ENCODE results near the gene CPN2. TPM values are rescaled to one million over a fixed set of nuclear protein-coding genes. Genes with fewer than 3 reads are reported as not detected.

CPN2 gene
- total and polyA plus RNA-seq, 2 of the 13 experiments (the other 11 are each of a cell fraction or from before 2014, with no cell fraction given) = 26.7 to 27.7 TPM

GRCh38 chr3:194351080-194351672 is at the start of gene CPN2 (continued):
- TF ChIP-seq, protein P1, sequence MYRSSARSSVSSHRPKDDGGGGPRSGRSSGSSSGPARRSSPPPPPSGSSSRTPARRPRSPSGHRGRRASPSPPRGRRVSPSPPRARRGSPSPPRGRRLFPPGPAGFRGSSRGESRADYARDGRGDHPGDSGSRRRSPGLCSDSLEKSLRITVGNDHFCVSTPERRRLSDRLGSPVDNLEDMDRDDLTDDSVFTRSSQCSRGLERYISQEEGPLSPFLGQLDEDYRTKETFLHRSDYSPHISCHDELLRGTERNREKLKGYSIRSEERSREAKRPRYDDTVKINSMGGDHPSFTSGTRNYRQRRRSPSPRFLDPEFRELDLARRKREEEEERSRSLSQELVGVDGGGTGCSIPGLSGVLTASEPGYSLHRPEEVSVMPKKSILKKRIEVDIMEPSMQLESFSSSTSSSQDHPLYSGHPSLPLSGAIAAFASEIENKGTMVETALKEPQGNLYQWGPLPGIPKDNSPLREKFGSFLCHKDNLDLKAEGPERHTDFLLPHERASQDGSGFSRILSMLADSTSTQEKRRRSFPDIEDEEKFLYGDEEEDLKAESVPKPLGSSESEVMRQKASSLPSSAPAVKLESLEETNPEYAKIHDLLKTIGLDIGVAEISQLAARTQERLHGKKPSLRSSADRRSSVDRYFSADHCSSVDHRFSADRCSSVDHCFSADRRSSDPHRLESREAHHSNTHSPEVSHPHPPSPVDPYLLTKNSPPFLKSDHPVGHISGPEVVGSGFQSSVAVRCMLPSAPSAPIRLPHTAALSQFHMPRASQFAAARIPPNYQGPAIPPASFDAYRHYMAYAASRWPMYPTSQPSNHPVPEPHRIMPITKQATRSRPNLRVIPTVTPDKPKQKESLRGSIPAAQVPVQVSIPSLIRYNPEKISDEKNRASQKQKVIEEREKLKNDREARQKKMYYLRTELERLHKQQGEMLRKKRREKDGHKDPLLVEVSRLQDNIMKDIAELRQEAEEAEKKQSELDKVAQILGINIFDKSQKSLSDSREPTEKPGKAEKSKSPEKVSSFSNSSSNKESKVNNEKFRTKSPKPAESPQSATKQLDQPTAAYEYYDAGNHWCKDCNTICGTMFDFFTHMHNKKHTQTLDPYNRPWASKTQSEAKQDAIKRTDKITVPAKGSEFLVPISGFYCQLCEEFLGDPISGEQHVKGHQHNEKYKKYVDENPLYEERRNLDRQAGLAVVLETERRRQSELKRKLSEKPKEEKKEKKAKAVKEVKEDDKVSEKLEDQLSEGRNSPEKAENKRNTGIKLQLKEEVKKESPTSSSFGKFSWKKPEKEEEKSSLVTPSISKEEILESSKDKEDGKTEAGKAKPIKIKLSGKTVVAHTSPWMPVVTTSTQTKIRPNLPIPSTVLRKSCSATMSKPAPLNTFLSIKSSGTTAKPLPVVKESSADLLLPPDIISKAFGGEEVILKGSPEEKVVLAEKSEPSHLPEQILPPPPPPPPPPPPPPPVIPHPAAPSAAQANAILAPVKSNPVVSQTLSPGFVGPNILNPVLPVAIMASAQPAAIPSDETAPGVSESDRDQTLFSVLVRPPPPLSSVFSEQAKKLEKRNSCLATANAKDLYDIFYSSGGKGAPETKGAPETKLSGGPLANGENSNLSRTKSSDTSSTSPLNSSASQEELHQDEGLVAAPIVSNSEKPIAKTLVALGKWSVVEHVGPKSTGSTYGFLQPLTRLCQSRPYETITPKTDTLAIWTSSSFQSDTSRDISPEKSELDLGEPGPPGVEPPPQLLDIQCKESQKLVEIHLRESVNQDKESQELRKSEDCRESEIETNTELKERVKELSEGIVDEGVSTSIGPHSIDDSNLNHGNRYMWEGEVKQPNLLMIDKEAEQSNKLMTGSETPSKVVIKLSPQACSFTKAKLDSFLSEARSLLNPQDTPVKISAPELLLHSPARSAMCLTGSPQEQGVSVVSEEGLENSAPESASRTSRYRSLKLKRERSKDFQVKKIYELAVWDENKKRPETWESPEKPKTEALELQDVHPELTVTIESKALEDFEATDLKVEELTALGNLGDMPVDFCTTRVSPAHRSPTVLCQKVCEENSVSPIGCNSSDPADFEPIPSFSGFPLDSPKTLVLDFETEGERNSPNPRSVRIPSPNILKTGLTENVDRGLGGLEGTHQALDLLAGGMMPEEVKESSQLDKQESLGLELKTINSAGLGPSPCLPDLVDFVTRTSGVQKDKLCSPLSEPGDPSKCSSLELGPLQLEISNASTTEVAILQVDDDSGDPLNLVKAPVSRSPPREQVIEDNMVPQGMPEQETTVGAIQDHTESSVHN (CRISPR knock-in tag; IDR thresholded peaks at IDR 0.05) = peak; percentile 61; the same call in 1 of the 2 replicates
- TF ChIP-seq ZNF264 (CRISPR knock-in tag; IDR thresholded peaks at IDR 0.05) = peak; percentile 43; the same call in 1 of the 2 replicates

DNA sequence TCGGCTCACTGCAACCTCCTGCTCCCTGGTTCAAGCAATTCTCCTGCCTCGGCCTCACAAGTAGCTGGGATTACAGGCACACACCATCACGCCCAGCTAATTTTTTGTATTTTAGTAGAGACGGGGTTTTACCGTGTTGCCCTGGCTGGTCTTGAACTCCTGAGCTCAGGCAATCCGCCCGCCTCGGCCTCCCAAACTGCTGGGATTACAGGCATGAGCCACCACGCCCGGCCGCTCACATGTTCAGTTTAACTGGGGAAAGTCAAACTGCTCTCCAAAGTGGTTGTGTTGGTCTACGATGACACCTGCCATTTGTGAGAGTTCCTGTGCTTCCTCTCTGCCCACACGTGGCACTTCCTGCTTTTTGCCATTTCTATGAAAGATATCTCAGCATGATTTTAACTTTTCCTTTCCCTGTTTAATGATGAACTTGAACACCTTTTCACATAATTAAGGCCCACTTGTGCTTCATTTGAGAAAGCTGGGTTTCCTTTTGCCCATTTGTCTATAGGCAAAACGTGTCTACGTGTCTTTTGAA is 48.8 kb upstream of the CPN2 start:
- H3K27ac ChIP-seq (ENCODE audit: extremely low read length, insufficient read depth, low read length) = no peak overlapping the region
- DNase-seq (ENCODE audit: low spot score) (no peak), ATAC-seq (no peak), FAIRE-seq (no peak)
- H3K79me2 ChIP-seq (ENCODE audit: insufficient read depth, low read length) = no peaks in the 10 kb centered on the region
- no TSS peak for BruUV-seq (replicated peaks)
- POLR2A ChIA-PET = no interaction called here
- 0 out of 5 replicates have a peak, but pooled peaks cover 0 to 4% of the 10 kb centered on the region in 2 experiments for H3K27me3 ChIP-seq (ENCODE audit: control insufficient read depth in 1 of 2, insufficient read depth in 2 of 2, low read length in 2 of 2)
- no peak overlapping the region for H3K4me3 ChIP-seq (replicated peaks in 1 of 3; ENCODE audit: insufficient read depth in 1 of 3, low read depth in 2 of 3, low read length in 3 of 3)
- H3K4me1 ChIP-seq (ENCODE audit: insufficient read depth, low read length) = peaks cover 29% of the 10 kb centered on the region
- no peak overlapping the region for H3K9ac ChIP-seq (ENCODE audit: insufficient read depth, low read depth, low read length)
- TF ChIP-seq MATR3 (CRISPR knock-in tag; IDR thresholded peaks at IDR 0.05) = no peak
- TF ChIP-seq, protein P2, sequence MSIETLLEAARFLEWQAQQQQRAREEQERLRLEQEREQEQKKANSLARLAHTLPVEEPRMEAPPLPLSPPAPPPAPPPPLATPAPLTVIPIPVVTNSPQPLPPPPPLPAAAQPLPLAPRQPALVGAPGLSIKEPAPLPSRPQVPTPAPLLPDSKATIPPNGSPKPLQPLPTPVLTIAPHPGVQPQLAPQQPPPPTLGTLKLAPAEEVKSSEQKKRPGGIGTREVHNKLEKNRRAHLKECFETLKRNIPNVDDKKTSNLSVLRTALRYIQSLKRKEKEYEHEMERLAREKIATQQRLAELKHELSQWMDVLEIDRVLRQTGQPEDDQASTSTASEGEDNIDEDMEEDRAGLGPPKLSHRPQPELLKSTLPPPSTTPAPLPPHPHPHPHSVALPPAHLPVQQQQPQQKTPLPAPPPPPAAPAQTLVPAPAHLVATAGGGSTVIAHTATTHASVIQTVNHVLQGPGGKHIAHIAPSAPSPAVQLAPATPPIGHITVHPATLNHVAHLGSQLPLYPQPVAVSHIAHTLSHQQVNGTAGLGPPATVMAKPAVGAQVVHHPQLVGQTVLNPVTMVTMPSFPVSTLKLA (IDR thresholded peaks at IDR 0.05) = peak; percentile 46
- TF ChIP-seq ZNF605 (CRISPR knock-in tag; IDR thresholded peaks at IDR 0.05) = no peak
- TF ChIP-seq SNAPC2 (CRISPR knock-in tag; IDR thresholded peaks at IDR 0.05) = no peak
- H4K20me1 ChIP-seq (ENCODE audit: insufficient read depth, low read length) = no peaks in the 10 kb centered on the region
- H2AFZ ChIP-seq (ENCODE audit: low read length) = no peak overlapping the region
- CTCF ChIA-PET (ENCODE audit: low intra/inter-chr PET ratio, low total read pairs) = no interaction called here
- H3K9me3 ChIP-seq (ENCODE audit: low read length) = no peaks in the 10 kb centered on the region
- H3K4me2 ChIP-seq (ENCODE audit: low read depth, low read length) = no peak overlapping the region
- intact Hi-C loops (cut with micrococcal nuclease; ENCODE audit: unreplicated experiment) (loop anchor here (5.0 kb wide), 2 partner anchors 48 to 417 kb away; partner anchors contain the start of gene CPN2), in situ Hi-C loops (cut with HindIII; ENCODE audit: extremely low pct_ligation_motif_present, low pct_unique_long_range_greater_than_20kb) (loop anchor here (5.0 kb wide), 1 partner anchor 68 kb away; no protein-coding TSS in a partner anchor)
- peaks cover 0 to 6% of the 10 kb centered on the region in 2 experiments; a peak in 1 of 5 replicates for H3K36me3 ChIP-seq (replicated peaks in 1 of 2; ENCODE audit: control insufficient read depth in 1 of 2, insufficient read depth in 2 of 2, low read length in 2 of 2)
- WGBS (ENCODE audit: low lambda C conversion rate) = 82% methylated on average over 15 of the region's 15 CpGs
